Measurements from ENCODE around the gene VMP1.

GRCh38 chr17:59848385-59848668 lies 140.9 kb downstream of the VMP1 start:
- TF ChIP-seq CTCF (conservative IDR thresholded peaks at IDR 0.05; ENCODE audit: low read depth, low read length) (no peak), EZH2 (IDR thresholded peaks at IDR 0.05; ENCODE audit: borderline replicate concordance, low read depth, low read length, poor library complexity, severe bottlenecking) (no peak)

All from A673 (cell line).